ENCODE data around the gene C1orf21.

GRCh38 chr1:184419350-184420161 lies 32.7 kb downstream of the C1orf21 start:
- TF ChIP-seq POLR2AphosphoS5 (IDR thresholded peaks at IDR 0.05; ENCODE audit: low read depth, low read length) (no peak), RXRA (IDR thresholded peaks at IDR 0.05; ENCODE audit: borderline replicate concordance, low read depth) (no peak)

Data from SK-N-SH (cell line).